GM19025 (cell line): Measurements from ENCODE around the gene NAA80.
"Not testable (repeated sequence)": the region's sequence is repeated elsewhere in the genome, so short reads cannot be mapped to it uniquely, and the experiment has no call there.

Experiments
- ATAC-seq: cut with Tn5 transposase; IDR thresholded peaks from one replicate; pipeline ENCODE4 v1.9.1; 2021; ENCODE audit warnings: mild to moderate bottlenecking, low read depth, moderate library complexity; ENCODE audit not compliant: unreplicated experiment

The NAA80 gene

DNA sequence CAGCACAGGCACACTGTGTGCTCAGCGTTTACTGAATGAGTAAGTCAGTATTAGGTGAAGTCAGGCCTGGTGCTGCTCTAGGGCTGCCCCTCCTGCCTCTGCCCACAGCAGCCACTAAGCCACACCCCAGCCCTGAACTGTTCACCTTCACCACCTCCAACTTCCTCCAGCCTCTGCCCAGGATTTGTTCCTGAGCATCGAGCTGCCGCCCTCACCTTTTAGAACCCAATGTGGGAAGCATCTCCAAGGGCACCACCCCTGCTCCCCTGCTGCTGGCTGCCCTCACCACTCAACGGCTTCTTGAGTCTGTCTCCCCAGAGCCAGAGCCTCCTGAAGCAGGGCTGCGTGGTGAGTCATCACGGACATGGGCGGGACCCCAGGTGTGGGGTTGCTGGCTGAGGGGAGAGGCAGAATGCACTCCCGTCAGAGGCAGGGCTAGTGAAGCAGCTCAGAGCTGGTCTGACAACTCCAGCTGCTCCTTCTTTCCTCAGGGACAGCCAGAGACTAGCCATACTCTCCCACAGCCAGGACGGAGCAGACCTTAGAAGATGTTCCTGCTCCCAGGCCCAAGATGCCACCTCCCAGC is 17.5 kb upstream of the NAA80 start:
- no peak for ATAC-seq

DNA sequence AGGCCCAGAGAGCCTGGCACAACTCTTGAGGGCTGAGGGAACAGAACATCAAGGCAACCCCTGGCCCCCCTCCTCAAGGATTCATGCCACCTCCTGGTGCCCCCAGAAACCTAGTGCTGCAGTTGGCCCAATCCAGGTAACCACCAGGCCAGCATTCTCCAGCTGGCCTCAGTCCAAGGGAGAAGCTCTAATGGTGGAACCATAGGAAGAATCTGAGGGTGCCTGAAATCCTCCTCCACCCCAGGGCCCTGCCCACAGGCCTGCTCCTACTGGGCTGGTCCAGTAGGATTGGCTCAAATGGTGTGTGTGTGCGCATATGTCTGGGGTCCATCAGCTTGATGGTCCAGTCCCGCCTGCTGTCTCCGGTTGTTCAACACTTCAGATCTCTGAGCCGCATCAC is 15.6 kb upstream of the NAA80 start:
- ATAC-seq = no peak

DNA sequence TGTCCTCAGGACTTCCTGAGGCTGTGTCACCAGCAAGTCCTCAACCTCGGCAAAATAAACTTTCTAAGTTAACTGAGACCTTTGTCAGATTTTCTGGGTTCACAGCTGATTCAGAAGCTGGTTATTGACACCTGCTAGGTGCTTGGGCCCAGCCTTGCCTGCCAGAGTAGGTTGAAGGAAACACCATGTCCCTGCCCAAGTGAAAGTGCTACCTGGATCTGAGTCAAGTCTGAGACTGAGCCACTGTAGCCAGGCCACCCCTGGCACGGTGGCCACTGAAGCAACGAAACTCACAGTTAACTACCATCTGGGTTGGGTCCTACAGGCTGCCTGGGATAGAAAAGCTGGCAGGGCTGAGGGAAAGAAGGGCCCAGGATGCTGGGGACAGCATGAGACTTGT is 15.1 kb upstream of the NAA80 start:
- ATAC-seq = no peak

DNA sequence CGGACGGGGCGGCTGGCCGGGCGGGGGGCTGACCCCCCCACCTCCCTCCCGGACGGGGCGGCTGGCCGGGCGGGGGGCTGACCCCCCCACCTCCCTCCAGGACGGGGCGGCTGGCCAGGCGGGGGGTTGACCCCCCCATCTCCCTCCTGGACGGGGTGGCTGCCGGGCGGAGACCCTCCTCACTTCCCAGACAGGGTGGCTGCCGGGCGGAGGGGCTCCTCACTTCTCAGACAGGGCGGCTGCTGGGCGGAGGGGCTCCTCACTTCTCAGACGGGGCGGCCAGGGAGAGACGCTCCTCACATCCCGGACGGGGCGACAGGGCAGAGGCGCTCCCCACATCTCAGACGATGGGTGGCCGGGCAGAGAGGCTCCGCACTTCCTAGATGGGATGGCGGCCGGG is 12.8 kb upstream of the NAA80 start:
- not testable (repeated sequence) for ATAC-seq

DNA sequence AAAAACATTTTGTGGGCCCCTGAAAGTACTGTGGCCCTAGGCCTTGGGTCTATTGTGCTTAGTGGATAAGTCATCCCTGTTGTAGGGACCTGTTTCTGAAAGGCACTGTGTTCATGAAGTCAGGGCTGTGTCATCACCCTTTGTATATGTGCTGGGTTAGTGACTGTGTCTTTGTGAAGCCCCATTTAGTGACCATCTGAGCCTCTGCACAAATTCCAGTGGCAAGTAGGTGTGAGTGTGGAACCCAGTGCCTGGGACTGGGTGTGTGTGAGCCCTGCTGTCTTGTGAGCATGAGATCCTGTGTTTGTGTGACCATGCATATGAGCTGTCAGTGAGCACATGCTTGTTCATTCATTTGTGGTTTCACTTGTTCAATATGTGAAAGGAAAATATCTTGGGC is 5.4 kb upstream of the NAA80 start:
- no peak for ATAC-seq

DNA sequence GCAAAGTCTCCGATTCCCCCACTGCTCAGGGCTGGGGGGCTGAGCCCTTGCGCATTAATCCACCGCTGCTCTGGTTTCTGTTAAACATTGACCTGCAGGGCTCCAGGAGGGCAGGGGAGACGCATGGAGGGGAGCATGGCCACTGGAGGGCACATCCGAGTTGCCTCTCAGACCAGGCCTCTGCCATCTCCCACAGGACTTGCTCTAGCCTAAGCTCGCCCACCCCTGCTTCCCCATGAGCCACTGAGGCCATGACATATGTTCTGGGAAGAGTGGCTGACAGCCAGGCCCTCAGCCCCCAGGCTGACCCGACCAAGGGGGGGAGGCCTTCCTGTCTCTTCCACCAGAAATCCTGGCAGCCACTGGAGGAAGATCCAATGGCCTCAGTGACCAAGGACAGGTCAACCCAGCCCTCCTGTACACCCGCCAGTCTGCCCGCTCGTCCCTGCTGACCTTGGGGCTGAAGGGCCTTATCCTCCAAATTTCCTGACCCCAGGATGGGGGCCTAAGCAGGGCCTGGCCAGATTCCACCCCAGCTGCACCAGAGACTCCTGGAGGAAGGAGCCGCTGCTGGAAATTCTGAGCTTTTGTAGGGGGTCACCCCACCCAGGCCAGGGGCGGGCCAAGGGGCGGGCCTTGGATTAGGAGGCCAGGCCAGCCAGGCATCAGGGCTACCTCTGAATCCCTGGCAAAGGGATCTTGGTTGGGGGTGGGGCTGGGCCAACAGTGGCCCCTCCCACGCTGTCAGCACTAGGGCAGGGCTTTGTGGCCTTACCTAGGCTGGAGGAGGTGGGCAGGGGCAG is 4.0 kb upstream of the NAA80 start, which contains the start of gene HYAL1:
HYAL1 (minus strand) TSS at position 562 of the 803 bp plus-strand sequence. CDS start 618 bp downstream, outside the sequence.
- no peak for ATAC-seq

DNA sequence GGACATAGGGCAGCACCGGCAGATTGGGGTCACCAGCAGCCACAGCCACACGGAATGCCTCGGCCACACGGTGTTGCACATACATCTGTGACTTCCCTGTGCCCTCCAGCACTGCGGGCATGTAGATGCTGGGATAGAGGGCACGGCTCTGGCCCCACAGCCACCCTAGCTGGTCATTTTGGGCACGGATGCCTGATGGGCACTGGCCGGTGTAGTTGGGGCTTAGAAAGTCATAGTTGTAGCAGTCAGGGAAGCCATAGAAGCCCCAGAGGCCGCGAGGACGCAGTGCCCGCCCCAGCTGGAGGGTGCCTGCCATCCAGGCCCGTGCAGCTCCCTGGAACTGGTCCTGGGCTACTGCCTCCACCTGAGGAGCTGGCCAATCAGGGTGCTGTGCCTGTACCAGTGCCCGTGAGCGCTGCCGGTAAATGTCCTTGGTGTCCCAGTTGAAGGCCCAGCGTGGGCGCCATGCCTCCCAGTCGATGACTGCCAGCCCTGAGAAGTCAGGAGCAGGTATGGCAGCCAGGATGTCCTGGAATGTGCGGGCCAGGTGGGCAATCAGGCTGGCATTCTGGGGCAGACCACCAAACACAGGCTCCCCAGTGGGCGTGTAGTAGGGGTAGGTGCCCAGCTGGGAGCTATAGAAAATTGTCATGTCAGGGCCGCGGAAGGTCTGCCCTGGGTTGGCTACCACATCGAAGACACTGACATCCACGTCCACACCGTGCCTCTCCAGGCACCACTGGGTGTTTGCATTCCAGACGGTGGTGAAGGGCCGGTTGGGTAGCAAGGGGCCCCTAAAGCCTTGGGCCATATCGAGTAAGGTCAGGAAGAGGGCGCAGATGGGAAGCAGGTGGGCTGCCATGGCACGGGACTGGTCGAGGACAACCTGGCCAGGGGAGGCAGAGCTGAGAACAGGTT is 3.1 kb upstream of the NAA80 start:
- ATAC-seq = no peak

DNA sequence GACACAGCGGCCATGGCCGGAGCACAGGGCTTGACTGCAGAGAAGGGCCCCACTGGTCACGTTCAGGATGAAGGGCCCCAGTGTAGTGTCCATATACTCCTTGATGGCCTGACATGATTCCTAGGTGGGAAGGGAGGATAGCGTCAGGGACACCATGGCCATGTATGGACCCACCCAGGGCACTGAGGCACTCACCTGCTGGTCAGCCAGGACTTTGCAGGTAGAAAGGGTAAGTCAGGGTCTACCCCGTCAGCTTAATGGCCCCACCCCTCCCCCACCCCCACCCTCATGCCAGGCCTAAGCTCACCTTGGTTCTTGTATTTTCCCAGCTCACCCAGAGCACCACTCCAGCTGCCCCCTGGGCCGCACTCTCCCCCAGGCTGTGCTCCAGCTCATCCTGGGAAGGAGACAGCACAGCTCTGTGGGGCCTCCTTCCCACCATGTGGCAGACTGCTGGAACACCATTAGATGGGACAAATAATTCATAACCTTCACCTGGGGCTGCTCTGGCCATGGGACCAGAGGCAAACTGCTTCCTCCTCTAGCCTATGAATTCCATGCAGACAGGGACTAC is 1.6 kb upstream of the NAA80 start:
- no peak for ATAC-seq

DNA sequence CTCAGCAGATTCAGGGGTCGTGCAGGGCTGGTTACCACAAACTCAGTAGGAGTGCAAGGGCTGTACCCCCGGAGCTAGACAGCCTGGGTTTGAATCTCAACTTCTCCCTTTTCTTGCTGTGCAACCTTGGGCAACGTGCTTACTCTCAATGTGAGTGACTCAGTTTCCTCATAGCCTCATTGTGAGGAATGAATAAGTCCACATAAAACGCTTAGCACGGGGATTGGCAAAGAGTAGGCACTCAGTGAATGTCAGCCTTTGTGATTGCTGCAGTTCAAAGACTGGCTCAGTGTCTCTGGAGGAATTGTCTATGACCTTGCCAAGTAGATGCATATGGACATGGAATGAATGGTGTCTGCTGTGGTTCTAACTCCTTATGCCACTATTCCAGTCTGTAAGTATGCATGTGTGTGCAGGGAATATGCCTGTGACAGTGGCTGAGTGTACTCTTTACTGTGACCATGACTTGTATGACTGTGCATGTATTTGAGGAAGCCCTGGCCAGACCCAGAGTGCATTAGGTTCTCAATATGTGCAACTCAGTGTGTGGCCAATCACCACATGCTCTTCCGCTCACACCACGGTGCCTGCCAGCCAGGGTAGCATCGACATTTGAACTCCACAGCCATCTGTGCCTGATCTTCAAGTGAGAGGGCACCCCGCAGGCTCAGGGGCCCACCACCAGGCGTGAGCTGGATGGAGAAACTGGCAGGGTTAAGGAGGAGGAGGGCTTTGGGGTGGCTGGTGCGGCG is 900 bp upstream of the NAA80 start:
- ATAC-seq = no peak

DNA sequence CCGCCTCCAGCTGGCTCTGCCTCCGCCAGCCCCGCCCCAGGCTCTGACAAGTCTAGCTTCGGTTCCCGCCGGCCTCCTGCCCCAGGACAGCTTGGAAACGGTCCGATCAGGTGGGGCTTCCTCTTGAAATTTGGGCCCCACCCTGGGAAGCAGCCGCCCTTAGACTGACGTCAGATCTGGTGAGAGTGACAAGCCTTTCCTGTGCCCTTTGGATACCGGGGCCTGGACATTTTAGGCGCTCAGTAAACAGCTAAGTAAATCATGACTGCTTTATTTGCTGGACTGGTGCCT is 378 bp upstream of the NAA80 start:
- ATAC-seq = no peak

DNA sequence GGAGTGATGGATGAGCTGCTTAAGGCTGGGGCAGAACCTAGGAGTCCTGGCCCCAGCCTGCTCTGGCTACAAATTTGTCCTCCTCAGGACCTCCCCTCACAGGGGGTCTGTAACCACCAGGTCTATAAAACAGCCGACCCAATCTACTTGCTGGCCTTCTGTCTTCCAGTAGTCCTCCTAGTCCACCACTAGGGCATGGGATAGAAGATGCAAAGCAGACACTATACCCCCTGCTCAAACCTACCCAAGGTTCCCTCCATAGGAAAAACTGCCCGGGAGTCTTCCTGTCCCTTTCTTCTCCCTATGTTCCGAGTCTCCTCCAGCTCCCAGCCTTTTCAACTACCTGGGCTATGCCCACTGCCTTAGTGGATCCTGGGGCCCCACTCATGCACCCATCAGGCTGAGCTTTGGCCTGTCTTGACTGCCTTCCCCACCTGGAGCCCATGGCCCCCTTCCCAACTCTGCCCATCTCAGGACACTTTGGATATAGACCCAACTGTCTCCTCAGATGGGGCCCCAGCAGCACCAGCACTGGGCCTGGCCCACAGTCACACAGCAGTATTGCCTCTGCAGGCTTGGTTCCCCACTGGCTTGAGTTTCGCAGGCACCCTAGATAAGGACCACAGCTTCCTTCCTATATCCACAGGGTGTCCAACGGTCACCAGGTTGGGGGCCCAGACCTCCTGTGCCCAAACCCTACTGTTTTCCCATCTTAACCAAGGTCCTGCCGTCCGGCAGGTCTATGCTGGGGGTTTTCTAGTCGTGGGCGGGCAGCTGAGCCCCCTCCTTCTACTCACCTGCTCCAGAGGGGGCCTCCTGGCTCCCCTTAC is 1.1 kb downstream of the NAA80 start:
- no peak for ATAC-seq

DNA sequence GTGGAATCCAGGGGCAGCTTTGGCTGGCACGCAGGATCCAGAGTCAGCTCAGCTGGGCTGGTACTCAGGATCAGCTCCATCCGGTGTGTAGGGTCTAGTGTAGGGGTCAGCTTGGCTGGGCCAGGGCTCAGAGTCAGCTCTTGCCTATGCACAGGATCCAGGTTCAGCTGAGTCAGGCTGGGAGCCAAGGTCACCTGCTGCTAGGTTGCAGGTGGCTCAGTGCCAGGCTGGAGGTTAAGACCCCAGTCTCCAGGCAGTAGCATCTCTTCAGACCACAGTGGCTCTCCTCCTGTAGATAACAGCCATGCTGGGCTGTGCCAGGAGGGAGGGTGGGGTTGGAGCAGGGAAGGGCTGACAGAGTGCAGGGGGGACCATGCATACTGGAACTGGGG is 1.8 kb downstream of the NAA80 start:
- ATAC-seq = no peak

DNA sequence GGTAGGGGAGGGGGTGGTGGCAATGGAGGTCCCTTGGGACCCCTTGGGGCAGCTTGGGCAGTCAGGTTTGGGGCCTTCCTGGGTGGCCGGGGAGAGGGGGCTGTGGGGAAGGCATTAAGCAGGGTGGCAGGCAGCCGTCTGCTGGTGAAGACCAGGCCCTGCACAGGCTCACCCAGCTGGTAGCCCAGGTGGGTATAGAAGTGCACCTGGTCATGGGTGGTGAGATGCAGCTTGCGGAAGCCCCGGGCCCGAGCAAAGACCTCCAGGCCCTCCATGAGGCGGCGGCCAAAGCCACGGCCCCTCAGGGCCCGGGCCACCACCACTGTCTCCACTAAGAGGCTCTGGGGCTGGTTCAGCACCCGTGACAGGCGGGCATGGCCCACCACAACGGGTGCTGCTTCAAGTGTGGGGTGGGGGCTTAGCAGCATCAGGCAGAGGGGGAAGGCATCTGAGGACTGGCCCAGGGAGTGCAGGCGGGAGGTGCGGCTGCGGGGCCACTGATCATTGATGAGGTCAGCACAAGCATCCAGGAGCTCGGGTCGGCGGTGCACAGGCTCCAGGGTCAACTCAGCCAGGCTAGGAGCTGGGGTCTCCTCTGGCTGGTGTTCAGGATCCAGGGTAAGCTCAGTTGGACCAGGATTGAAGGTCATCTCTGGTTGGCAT is 2.4 kb downstream of the NAA80 start:
- no peak for ATAC-seq

DNA sequence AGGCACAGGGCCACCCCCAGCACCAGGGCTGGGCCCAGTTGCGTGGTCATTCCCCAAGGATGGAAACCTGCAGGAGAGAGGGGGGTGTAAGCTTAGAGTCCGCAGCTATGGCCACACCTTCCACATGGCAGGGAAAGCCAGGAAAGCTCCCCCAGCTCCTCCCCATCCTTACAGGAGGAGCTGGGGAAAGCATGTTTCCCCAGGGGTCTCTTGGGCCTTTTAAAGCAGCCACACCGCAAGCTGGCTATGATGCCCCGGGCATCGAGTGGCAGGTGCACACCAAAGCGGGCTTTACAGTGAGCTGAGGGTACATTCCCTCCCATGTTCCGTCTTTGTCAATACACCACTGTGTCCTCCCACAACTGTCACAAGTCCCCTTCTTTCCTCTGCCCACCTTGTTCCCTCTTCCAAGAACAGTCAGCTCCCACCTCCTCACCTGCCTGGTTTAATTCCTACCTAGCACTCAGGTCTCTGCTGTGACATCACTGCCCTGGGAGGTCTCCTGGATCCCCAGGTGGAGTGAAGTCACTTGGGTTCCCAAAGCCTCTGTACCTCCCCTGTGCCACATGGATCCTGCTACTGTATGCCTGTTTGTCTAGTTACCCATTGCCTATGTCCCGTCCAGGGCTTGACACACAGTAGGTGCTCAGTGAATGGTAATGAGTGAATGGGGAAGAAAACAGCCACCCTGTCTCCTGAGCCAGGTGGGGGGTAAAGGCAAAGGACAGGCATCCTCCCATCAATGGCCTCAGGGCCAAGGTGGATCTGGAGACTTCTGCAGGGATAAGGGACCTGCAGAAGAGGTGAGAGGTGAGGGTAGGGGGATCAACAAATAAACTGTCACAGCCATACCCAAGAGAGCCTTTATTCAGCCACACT is 3.4 kb downstream of the NAA80 start:
- no peak for ATAC-seq

DNA sequence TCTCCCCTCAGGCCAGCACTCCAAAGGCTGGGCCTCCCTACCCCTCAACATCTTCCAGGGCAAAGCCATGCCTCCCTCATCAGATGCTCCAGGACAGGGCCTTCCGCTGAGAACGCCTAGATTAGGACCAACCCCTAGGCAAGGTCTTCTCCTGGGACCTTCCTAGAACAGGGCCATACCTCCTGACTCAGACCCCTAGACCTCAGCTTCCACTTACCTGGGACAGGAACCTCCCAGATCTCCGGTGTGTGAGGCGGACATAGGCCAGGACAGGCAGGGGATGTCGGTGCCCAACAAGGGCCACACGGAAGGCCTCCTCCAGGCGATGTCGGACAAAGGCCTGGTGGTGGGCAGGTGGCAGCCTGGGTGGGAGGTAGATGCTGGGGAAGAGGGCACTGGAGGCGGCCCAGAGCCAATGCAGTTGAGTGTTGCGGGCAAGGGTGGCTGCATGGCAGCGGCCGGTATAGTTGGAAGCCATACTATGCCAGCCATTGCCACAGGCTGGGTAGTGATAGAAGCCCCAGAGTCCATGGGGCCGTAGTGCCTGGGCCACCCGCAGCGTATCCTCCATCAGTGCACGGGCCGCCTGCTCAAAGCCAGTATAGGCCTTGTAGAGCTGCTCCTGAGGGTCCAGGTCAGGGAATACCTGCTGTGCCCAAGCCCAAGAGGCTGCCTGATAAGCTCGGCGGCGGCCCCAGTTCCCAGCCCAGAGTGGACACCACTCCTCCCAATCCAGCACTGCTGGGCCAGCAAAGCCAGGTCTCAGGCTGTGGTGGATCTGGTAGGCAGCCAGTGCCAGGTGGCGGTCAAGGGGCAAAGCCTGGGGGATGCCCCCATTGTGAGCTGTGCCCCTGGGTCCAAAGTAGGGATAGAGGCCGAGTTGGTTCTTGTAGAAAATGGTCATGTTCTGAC is 4.5 kb downstream of the NAA80 start:
- ATAC-seq = no peak

DNA sequence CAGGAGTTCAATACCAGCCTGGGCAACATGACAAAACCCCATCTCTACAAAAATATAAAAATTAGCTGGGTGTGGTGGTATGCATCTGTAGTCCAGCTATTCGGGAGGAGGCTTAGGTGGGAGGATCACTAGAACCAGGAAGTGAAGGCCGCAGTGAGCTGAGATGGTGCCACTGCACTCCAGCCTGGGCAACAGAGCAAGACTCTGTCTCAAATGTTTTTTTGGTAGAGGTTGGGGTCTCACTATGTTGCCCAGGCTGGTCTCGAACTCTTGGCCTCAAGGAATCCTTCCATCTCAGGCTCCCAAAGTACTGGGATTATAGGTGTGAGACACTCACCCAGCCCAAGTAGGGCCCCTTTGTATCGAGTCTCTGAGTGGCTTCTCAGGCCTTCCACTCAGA is 5.1 kb downstream of the NAA80 start:
- ATAC-seq = no peak
